Transverse colon (tissue), 4 donors: ENCODE measurements around the gene ABTB2. TPM values are rescaled to one million over a fixed set of nuclear protein-coding genes. Genes with fewer than 3 reads are reported as not detected.

Source experiments
- DNase-seq: peaks from one replicate; pipeline ENCODE4 v3.0.0-alpha.2; 2019
- H3K27ac ChIP-seq, 4 donors: fragments of 200-600 bp; sonication (generic); 2 replicates each; pipeline ENCODE4 v1.5.1; 2016 to 2018; ENCODE audit warnings: inconsistent platforms in 4 of 4
- H3K27me3 ChIP-seq: fragments of 200-600 bp; sonication (generic); 2 replicates; pipeline ENCODE4 v1.5.1; 2017; ENCODE audit warnings: inconsistent platforms
- H3K36me3 ChIP-seq, 4 donors: fragments of 200-600 bp; sonication (generic); 2 replicates each; pipeline ENCODE4 v1.5.1; 2017 to 2019; ENCODE audit warnings: inconsistent platforms in 4 of 4
- H3K4me1 ChIP-seq, 4 donors: fragments of 200-600 bp; sonication (generic); 2 replicates each; pipeline ENCODE4 v1.5.1; 2017 to 2020; ENCODE audit warnings: inconsistent platforms in 4 of 4
- H3K4me3 ChIP-seq, 4 donors: fragments of 200-600 bp; sonication (generic); 1 replicate in 1 of 4; 2 replicates in 3 of 4; pipeline versions ENCODE4 v1.5.1 to v1.6.1; 2017 to 2019; ENCODE audit warnings: inconsistent platforms in 4 of 4
- H3K9me3 ChIP-seq, 2 donors: fragments of 200-600 bp; sonication (generic); 2 replicates each; pipeline ENCODE4 v1.5.1; 2017 to 2019; ENCODE audit warnings: inconsistent platforms in 2 of 2
- EP300 ChIP-seq: sonication (generic); formaldehyde crosslinking; IDR thresholded peaks from one replicate; pipeline ENCODE4 v1.6.1; 2017; ENCODE audit warnings: antibody characterized with exemption, low read depth
- POLR2A ChIP-seq: fragments of 450-650 bp; IDR thresholded peaks from one replicate; pipeline ENCODE4 v1.6.1; 2016; ENCODE audit warnings: antibody characterized with exemption, mild to moderate bottlenecking, moderate library complexity
- POLR2AphosphoS5 ChIP-seq, 3 donors: sonication (generic); formaldehyde crosslinking; IDR thresholded peaks; one replicate each; pipeline ENCODE4 v1.6.1; 2016; ENCODE audit warnings: antibody characterized with exemption in 3 of 3
- WGBS, 2 donors: methylation state at CpG; one replicate each; pipeline ENCODE4 v1.1.5; 2018; ENCODE audit warnings: low coverage in 1 of 2; 5-methylcytosine and 5-hydroxymethylcytosine counted together
- in situ Hi-C, 4 donors: fragments of 200-750 bp; cut with MboI; loops; one replicate each; pipeline versions ENCODE4 v1.15.0 to v1.15.1; 2017; ENCODE audit warnings: low sequenced_read_pairs in 3 of 4, low pct_ligation_motif_present in 1 of 4, low pct_unique_long_range_greater_than_20kb in 1 of 4
- intact Hi-C: fragments of 100-400 bp; cut with DNase I; formaldehyde crosslinking; loops from one replicate; pipeline ENCODE4 v1.15.1; 2023; ENCODE audit warnings: low total_unique reads
- total RNA-seq, 4 donors: library from RNA; depleted of rRNA; stranded (reverse); fragments of >200 nt; gene quantifications; one replicate each; pipeline ENCODE4 v1.1.0, GENCODE V29; 2016
- TF ChIP-seq, protein P1 (sequence below), 5 experiments: fragments of 200-600 bp in 3 of 5; fragments of 450-650 bp in 2 of 5; sonication (generic) in 3 of 5; IDR thresholded peaks; 1 replicate in 2 of 5; 2 replicates in 3 of 5; pipeline ENCODE4 v1.5.1; 2016 to 2017; ENCODE audit warnings: antibody characterized with exemption in 5 of 5, inconsistent platforms in 3 of 5, mild to moderate bottlenecking in 2 of 5, moderate library complexity in 1 of 5

The ABTB2 gene
- total RNA-seq, 4 donors from 2014 or later, result 0.60 to 41.9 (median 20.7) TPM

DNA sequence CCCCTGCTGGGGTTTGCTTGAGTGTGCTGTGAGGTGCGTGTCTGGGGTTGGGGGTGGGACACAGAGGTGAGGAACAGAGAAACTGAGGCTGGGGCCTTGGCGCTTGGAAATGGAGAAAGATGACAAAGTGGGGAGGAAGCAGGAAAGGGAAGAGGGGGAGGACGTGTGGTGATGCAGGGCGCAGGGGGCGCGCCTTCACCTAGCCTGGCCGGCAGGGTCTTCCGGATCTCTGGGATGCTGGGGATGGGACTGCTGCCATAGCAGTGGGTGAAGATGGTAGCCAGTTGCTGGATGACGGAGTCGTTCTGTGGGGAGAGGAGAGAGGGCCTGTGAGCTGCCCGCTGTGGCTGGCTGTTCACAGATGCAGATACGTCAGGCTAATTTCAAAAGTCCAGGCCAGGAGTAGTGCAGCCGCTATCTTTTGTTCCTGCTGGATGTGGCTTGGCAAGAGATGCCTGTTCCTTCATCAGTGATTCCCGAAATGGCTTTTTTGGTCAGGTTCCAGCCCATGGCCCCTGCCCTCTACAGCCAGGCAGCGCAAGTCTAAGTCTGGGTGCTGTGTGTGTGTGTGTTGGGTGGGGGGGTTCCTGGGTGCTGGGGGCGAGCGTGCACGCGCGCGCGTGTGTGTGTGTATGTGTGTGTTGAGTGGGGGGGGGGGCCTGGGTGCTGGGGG, 197.6 kb downstream of the ABTB2 start:
- no peaks in the 10 kb centered on the region for H3K27me3 ChIP-seq
- H3K9me3 ChIP-seq, result no peaks in the 10 kb centered on the region
- no peak overlapping the region for H3K4me3 ChIP-seq
- intact Hi-C loops, result no loop called here
- no peak for TF ChIP-seq POLR2A
- TF ChIP-seq, protein P1, sequence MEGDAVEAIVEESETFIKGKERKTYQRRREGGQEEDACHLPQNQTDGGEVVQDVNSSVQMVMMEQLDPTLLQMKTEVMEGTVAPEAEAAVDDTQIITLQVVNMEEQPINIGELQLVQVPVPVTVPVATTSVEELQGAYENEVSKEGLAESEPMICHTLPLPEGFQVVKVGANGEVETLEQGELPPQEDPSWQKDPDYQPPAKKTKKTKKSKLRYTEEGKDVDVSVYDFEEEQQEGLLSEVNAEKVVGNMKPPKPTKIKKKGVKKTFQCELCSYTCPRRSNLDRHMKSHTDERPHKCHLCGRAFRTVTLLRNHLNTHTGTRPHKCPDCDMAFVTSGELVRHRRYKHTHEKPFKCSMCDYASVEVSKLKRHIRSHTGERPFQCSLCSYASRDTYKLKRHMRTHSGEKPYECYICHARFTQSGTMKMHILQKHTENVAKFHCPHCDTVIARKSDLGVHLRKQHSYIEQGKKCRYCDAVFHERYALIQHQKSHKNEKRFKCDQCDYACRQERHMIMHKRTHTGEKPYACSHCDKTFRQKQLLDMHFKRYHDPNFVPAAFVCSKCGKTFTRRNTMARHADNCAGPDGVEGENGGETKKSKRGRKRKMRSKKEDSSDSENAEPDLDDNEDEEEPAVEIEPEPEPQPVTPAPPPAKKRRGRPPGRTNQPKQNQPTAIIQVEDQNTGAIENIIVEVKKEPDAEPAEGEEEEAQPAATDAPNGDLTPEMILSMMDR (IDR thresholded peaks at IDR 0.05), result no peak
- no peak for TF ChIP-seq POLR2AphosphoS5 (IDR thresholded peaks at IDR 0.05)
- TF ChIP-seq EP300, result no peak
- DNase-seq, result no peak
- 88 to 93% methylated on average over 2 to 22 of the region's 22 CpGs for WGBS, 2 donors
- H3K27ac ChIP-seq, result no peak overlapping the region
- peaks cover 0 to 7% (median 0%) of the 10 kb centered on the region in 4 donors for H3K4me1 ChIP-seq
- H3K36me3 ChIP-seq, result no peaks in the 10 kb centered on the region
- in situ Hi-C loops, result loop anchor here in 3 of 4 donors (25.0 kb wide), 1 partner anchor 327 kb away; no protein-coding TSS in a partner anchor

DNA sequence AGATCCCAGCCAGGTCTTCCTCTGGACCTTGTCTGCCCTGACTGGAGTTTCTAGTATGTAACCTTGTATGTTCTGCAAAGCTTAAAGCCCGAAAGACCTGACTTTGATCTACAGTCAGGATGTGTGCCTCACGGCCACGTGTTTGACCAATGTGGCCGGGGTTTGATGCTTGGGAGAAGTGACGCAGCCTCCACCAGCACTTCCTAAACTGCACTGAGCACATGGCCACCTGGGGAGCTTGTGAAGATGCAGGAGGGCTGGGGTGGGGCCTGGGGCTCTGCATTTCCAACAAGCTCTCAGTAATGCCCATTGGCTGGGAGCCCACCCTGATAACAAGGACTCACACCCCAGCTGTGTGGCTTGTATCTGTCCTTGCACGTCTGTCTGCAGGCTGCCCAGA, 199.1 kb downstream of the ABTB2 start:
- intact Hi-C loops (no loop called here), in situ Hi-C loops (loop anchor here in 3 of 4 donors (25.0 kb wide), 1 partner anchor 329 kb away; no protein-coding TSS in a partner anchor)
- H3K27ac ChIP-seq, result no peak overlapping the region
- no peak overlapping the region for H3K4me3 ChIP-seq
- TF ChIP-seq, protein P1 (IDR thresholded peaks at IDR 0.05), result no peak
- TF ChIP-seq POLR2AphosphoS5 (IDR thresholded peaks at IDR 0.05) (no peak), EP300 (no peak), POLR2A (no peak)
- peaks cover 0 to 16% (median 0%) of the 10 kb centered on the region in 4 donors for H3K4me1 ChIP-seq
- H3K9me3 ChIP-seq, result no peaks in the 10 kb centered on the region
- DNase-seq, result no peak
- 70% methylated on average over 6 of the region's 6 CpGs; no CpG with 5 or more reads in 1 of the 2 donors for WGBS, 2 donors
- H3K36me3 ChIP-seq, result no peaks in the 10 kb centered on the region
- H3K27me3 ChIP-seq, result no peaks in the 10 kb centered on the region

DNA sequence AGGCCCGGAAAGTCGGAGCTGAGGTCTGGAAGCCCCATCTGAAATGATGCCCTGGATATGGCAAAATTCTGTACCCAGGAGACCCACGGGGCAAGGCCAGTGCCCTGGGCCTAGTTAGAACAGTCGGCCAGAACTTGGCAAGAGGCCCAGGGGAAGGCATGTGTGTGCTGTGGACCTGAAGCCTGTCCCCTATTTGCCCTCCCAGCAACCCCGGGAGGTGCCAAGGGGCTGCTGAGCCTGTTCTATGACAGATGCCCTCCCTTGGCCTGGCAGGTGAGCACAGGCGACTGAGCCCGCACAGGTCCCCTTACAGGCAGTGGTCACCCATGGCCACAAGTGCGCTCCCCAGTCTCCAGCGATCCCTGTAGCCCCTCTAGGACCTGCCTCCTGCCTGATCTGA, 200.6 kb downstream of the ABTB2 start:
- in situ Hi-C loops (loop anchor here in 3 of 4 donors (25.0 kb wide), 1 partner anchor 330 kb away; no protein-coding TSS in a partner anchor), intact Hi-C loops (no loop called here)
- no peaks in the 10 kb centered on the region for H3K27me3 ChIP-seq
- peaks cover 0 to 16% (median 0%) of the 10 kb centered on the region in 4 donors for H3K4me1 ChIP-seq
- TF ChIP-seq, protein P1 (IDR thresholded peaks at IDR 0.05), result no peak
- TF ChIP-seq POLR2A, result no peak
- TF ChIP-seq EP300, result no peak
- no peak for TF ChIP-seq POLR2AphosphoS5 (IDR thresholded peaks at IDR 0.05)
- DNase-seq, result no peak
- no peaks in the 10 kb centered on the region for H3K36me3 ChIP-seq
- no peak overlapping the region for H3K27ac ChIP-seq
- H3K4me3 ChIP-seq, result no peak overlapping the region
- WGBS, 2 donors, result 90% methylated on average over 8 of the region's 9 CpGs; no CpG with 5 or more reads in 1 of the 2 donors
- no peaks in the 10 kb centered on the region for H3K9me3 ChIP-seq

DNA sequence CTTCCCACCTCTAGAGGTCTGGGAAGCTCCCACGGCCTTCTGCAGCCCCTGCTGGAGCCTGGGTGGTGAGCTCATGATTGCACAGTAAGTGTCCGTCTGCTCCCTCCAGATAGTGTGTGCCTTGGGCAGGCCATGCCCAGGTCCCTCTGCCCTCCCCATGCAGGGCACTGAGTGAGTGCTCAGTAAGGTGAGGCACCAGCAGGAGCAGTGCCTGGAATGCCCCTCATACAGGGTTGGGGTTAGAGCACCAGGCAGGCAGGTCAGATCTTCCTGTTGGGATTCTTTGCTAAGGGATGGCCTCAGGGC, 202.1 kb downstream of the ABTB2 start:
- intact Hi-C loops (no loop called here), in situ Hi-C loops (loop anchor here in 3 of 4 donors (25.0 kb wide), 1 partner anchor 332 kb away; no protein-coding TSS in a partner anchor)
- peaks cover 0 to 16% (median 0%) of the 10 kb centered on the region in 4 donors for H3K4me1 ChIP-seq
- no peaks in the 10 kb centered on the region for H3K36me3 ChIP-seq
- H3K27me3 ChIP-seq, result no peaks in the 10 kb centered on the region
- no peak overlapping the region for H3K4me3 ChIP-seq
- 89% methylated on average over 2 of the region's 2 CpGs; no CpG with 5 or more reads in 1 of the 2 donors for WGBS, 2 donors
- DNase-seq, result no peak
- no peak for TF ChIP-seq POLR2AphosphoS5 (IDR thresholded peaks at IDR 0.05)
- no peak for TF ChIP-seq POLR2A
- TF ChIP-seq EP300, result no peak
- TF ChIP-seq, protein P1 (IDR thresholded peaks at IDR 0.05), result no peak
- H3K27ac ChIP-seq, result peak overlapping the region in 3 of 4 donors; percentile 32 to 51 (median 51)
- H3K9me3 ChIP-seq, result no peaks in the 10 kb centered on the region
